H1 (cell line): ENCODE data around the gene UNC93A. TPM values are rescaled to one million over a fixed set of nuclear protein-coding genes. Genes with fewer than 3 reads are reported as not detected.

Experiments
- JUND ChIP-seq: IDR thresholded peaks from 2 replicates; pipeline ENCODE4 v1.6.1; 2011; ENCODE audit warnings: mild to moderate bottlenecking, improper control_type of control experiment, low read length
- polyA plus RNA-seq, 7 experiments: library from polyadenylated mRNA; depleted of rRNA in 3 of 7; stranded (reverse) in 5 of 7; unstranded in 2 of 7; fragments of >200 nt in 5 of 7; fragments of 200-250 nt in 2 of 7; gene quantifications; 1 replicate in 5 of 7; 2 replicates in 1 of 7; 4 replicates in 1 of 7; pipeline versions ENCODE4 v1.2.1 to v1.2.3, GENCODE V29; 2011 to 2013; ENCODE audit warnings: missing spikeins in 2 of 7, mixed read lengths in 2 of 7
- total RNA-seq: library from RNA; stranded (reverse); fragmentation: NEBNext Ultra II Directional; extraction: Animal tissue kit (Norgen Biotek cat#: 25700); gene quantifications from 2 replicates; pipeline ENCODE4 v1.2.1, GENCODE V29; 2021
- TF ChIP-seq, protein P1 (sequence below): fragments of 300-600 bp; sonication (generic); IDR thresholded peaks from 2 replicates; pipeline ENCODE4 v1.7.1; 2012; ENCODE audit warnings: low read length, moderate library complexity, mild to moderate bottlenecking, inconsistent platforms; ENCODE audit not compliant: insufficient replicate concordance

Gene UNC93A
- total and polyA plus RNA-seq, 2 of the 8 experiments (the other 6 are each of a cell fraction or from before 2014, with no cell fraction given), result 0.39 TPM; not detected in 1

DNA sequence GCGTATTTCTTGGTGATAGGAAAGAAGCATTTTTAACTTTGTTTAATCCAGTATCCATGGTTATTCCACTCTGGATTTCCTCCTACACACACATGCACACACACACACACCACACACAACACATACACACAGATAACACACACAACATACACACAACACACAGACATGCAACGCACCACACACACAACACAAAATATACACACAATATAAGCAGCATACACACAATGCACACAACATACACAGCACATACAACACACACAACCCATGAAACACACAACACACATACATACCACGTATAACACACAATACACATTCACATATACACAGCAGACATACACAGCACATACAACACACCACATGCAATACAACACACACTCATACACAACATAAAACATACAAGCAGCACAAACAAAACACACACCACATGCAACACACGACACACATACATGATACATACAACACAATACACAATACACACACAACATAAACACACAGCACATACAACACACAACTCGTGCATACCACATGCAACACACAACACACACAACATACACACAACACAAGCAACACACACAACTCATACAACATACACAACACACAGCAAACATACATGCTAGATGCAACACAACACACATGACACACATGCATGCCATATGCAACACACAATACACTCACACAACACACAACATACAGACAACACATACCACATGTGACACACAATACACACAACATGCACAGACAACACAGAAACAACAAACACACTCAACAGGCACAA lies 46.7 kb downstream of the UNC93A start (continued):
- TF ChIP-seq, protein P1, sequence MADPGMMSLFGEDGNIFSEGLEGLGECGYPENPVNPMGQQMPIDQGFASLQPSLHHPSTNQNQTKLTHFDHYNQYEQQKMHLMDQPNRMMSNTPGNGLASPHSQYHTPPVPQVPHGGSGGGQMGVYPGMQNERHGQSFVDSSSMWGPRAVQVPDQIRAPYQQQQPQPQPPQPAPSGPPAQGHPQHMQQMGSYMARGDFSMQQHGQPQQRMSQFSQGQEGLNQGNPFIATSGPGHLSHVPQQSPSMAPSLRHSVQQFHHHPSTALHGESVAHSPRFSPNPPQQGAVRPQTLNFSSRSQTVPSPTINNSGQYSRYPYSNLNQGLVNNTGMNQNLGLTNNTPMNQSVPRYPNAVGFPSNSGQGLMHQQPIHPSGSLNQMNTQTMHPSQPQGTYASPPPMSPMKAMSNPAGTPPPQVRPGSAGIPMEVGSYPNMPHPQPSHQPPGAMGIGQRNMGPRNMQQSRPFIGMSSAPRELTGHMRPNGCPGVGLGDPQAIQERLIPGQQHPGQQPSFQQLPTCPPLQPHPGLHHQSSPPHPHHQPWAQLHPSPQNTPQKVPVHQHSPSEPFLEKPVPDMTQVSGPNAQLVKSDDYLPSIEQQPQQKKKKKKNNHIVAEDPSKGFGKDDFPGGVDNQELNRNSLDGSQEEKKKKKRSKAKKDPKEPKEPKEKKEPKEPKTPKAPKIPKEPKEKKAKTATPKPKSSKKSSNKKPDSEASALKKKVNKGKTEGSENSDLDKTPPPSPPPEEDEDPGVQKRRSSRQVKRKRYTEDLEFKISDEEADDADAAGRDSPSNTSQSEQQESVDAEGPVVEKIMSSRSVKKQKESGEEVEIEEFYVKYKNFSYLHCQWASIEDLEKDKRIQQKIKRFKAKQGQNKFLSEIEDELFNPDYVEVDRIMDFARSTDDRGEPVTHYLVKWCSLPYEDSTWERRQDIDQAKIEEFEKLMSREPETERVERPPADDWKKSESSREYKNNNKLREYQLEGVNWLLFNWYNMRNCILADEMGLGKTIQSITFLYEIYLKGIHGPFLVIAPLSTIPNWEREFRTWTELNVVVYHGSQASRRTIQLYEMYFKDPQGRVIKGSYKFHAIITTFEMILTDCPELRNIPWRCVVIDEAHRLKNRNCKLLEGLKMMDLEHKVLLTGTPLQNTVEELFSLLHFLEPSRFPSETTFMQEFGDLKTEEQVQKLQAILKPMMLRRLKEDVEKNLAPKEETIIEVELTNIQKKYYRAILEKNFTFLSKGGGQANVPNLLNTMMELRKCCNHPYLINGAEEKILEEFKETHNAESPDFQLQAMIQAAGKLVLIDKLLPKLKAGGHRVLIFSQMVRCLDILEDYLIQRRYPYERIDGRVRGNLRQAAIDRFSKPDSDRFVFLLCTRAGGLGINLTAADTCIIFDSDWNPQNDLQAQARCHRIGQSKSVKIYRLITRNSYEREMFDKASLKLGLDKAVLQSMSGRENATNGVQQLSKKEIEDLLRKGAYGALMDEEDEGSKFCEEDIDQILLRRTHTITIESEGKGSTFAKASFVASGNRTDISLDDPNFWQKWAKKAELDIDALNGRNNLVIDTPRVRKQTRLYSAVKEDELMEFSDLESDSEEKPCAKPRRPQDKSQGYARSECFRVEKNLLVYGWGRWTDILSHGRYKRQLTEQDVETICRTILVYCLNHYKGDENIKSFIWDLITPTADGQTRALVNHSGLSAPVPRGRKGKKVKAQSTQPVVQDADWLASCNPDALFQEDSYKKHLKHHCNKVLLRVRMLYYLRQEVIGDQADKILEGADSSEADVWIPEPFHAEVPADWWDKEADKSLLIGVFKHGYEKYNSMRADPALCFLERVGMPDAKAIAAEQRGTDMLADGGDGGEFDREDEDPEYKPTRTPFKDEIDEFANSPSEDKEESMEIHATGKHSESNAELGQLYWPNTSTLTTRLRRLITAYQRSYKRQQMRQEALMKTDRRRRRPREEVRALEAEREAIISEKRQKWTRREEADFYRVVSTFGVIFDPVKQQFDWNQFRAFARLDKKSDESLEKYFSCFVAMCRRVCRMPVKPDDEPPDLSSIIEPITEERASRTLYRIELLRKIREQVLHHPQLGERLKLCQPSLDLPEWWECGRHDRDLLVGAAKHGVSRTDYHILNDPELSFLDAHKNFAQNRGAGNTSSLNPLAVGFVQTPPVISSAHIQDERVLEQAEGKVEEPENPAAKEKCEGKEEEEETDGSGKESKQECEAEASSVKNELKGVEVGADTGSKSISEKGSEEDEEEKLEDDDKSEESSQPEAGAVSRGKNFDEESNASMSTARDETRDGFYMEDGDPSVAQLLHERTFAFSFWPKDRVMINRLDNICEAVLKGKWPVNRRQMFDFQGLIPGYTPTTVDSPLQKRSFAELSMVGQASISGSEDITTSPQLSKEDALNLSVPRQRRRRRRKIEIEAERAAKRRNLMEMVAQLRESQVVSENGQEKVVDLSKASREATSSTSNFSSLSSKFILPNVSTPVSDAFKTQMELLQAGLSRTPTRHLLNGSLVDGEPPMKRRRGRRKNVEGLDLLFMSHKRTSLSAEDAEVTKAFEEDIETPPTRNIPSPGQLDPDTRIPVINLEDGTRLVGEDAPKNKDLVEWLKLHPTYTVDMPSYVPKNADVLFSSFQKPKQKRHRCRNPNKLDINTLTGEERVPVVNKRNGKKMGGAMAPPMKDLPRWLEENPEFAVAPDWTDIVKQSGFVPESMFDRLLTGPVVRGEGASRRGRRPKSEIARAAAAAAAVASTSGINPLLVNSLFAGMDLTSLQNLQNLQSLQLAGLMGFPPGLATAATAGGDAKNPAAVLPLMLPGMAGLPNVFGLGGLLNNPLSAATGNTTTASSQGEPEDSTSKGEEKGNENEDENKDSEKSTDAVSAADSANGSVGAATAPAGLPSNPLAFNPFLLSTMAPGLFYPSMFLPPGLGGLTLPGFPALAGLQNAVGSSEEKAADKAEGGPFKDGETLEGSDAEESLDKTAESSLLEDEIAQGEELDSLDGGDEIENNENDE, result no peak
- no peak for TF ChIP-seq JUND
